Fibroblast of lung (primary cell): ENCODE results near the gene MYL3. TPM values are rescaled to one million over a fixed set of nuclear protein-coding genes. Genes with fewer than 3 reads are reported as not detected.
A peak's percentile ranks its signal among the peaks of the same experiment; 100 is the strongest.

Experiments used
- DNase-seq, 2 donors: peaks; one replicate each; pipeline versions ENCODE4 v3.0.0 to v3.0.0-alpha.2; 2010; ENCODE audit warnings: low read depth in 2 of 2
- H2AFZ ChIP-seq: 2 replicates; pipeline ENCODE4 v1.5.1; 2012; ENCODE audit warnings: low read length, control low read depth, inconsistent platforms
- H3K27ac ChIP-seq: 2 replicates; pipeline ENCODE4 v1.5.1; 2011; ENCODE audit warnings: low read length, control low read depth; ENCODE audit not compliant: insufficient read depth
- H3K27me3 ChIP-seq: 2 replicates; pipeline ENCODE4 v1.5.1; 2011; ENCODE audit warnings: mild to moderate bottlenecking, low read length; ENCODE audit not compliant: control insufficient read depth, insufficient read depth
- H3K36me3 ChIP-seq: 2 replicates; pipeline ENCODE4 v1.5.1; 2011; ENCODE audit warnings: low read length; ENCODE audit not compliant: control insufficient read depth, insufficient read depth
- H3K4me1 ChIP-seq: 2 replicates; pipeline ENCODE4 v1.5.1; 2011; ENCODE audit warnings: low read length; ENCODE audit not compliant: control insufficient read depth, insufficient read depth; ENCODE audit errors: extremely low read depth
- H3K4me2 ChIP-seq: 2 replicates; pipeline ENCODE4 v1.5.1; 2011; ENCODE audit warnings: low read length, control low read depth; ENCODE audit not compliant: insufficient read depth; ENCODE audit errors: extremely low read depth
- H3K4me3 ChIP-seq, 4 experiments: fragments of 200-600 bp in 1 of 4; sonication (generic) in 1 of 4; replicated peaks in 1 of 4; 2 replicates each; pipeline ENCODE4 v1.5.1; 2011 to 2016; ENCODE audit warnings: low read length in 4 of 4, low read depth in 3 of 4, mild to moderate bottlenecking in 3 of 4, control low read depth in 2 of 4, inconsistent platforms in 1 of 4, mixed read lengths in 1 of 4; ENCODE audit not compliant: insufficient read depth in 1 of 4; ENCODE audit errors: control extremely low read depth in 1 of 4
- H3K79me2 ChIP-seq: 2 replicates; pipeline ENCODE4 v1.5.1; 2012; ENCODE audit warnings: mild to moderate bottlenecking, low read length, inconsistent platforms; ENCODE audit not compliant: control insufficient read depth, insufficient read depth
- H3K9ac ChIP-seq: 2 replicates; pipeline ENCODE4 v1.5.1; 2011; ENCODE audit warnings: mild to moderate bottlenecking, low read length, control low read depth; ENCODE audit not compliant: insufficient read depth
- H3K9me3 ChIP-seq: 2 replicates; pipeline ENCODE4 v1.5.1; 2012; ENCODE audit warnings: low read depth, low read length; ENCODE audit not compliant: control insufficient read depth, insufficient read depth
- H4K20me1 ChIP-seq: 2 replicates; pipeline ENCODE4 v1.5.1; 2011; ENCODE audit warnings: low read length; ENCODE audit not compliant: control insufficient read depth, insufficient read depth; ENCODE audit errors: extremely low read depth
- EZH2 ChIP-seq: IDR thresholded peaks from 2 replicates; pipeline ENCODE4 v1.5.1; 2012; ENCODE audit warnings: low read length, control low read depth, mild to moderate bottlenecking; ENCODE audit errors: missing control alignments
- polyA plus RNA-seq, 2 donors: library from polyadenylated mRNA; depleted of rRNA in 1 of 2; stranded (reverse) in 1 of 2; unstranded in 1 of 2; fragments of >200 nt; gene quantifications; 2 replicates each; pipeline ENCODE4 v1.2.1, GENCODE V29; 2011 to 2012; ENCODE audit warnings: missing spikeins in 1 of 2
- total RNA-seq: library from RNA; depleted of rRNA; stranded (reverse); fragments of >200 nt; gene quantifications from 2 replicates; pipeline ENCODE4 v1.2.1, GENCODE V29; 2014
- TF ChIP-seq, protein P1 (sequence below), 2 donors: IDR thresholded peaks in 1 of 2; conservative IDR thresholded peaks in 1 of 2; 1 replicate in 1 of 2; 2 replicates in 1 of 2; pipeline ENCODE4 v1.5.1; 2011 to 2012; ENCODE audit warnings: low read length in 2 of 2, control low read depth in 1 of 2, inconsistent platforms in 1 of 2, low read depth in 1 of 2, mild to moderate bottlenecking in 1 of 2

MYL3 gene
- total and polyA plus RNA-seq, 2 donors (not counting 1 experiment from before 2014, with no cell fraction given) = 0.50 to 0.67 TPM

DNA sequence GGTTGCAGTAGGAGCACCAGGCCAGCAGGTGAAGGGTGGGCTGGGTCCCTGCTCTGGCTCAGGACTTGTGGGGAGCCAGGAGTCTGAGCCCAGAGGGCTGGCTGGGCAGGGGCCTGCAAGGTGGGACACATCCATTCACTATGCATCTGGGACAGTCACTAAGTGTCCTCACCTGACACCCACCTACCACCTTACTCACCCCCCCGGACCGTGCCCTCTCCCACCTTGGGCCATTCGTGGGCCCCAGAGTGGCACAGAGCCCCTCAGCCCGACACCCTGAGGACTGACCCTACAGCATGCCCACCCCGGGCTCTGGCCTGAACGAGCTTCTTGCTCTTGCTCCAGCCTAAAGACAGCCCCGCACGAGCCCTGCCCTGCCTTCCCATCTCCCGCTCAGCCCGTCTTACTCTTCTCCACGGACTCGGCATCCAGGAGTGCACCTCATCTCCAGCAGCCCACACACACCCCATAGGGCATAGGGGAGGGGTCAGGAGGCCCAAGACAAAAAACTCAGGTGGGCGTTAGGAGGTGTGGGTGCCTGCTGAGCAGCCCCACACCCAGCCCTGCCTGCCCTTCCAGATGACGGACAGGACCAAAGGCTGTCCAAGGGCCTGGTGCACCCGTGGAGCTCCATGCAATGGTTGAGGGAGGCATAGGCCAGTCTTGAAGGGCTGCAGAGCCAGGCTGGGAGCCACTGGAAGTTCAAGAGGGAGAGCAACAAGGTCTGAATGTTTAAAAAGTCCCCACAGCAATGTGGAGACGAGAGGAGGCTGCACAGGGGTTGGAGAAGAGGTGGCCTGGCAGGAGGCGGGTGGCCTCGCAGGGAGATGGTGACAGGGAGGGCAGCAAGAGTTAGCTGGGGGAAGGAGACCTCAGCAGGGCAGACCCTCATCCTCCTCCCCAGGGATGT is 41.3 kb upstream of the MYL3 start:
- no peak overlapping the region for H2AFZ ChIP-seq
- no peak overlapping the region for H3K27ac ChIP-seq
- no peaks in the 10 kb centered on the region for H3K9me3 ChIP-seq
- peaks cover 5% of the 10 kb centered on the region for H3K4me1 ChIP-seq
- H3K27me3 ChIP-seq = peaks cover 6% of the 10 kb centered on the region
- no peak overlapping the region for H3K9ac ChIP-seq
- no peak overlapping the region for H3K4me2 ChIP-seq
- DNase-seq = no peak
- TF ChIP-seq, protein P1, sequence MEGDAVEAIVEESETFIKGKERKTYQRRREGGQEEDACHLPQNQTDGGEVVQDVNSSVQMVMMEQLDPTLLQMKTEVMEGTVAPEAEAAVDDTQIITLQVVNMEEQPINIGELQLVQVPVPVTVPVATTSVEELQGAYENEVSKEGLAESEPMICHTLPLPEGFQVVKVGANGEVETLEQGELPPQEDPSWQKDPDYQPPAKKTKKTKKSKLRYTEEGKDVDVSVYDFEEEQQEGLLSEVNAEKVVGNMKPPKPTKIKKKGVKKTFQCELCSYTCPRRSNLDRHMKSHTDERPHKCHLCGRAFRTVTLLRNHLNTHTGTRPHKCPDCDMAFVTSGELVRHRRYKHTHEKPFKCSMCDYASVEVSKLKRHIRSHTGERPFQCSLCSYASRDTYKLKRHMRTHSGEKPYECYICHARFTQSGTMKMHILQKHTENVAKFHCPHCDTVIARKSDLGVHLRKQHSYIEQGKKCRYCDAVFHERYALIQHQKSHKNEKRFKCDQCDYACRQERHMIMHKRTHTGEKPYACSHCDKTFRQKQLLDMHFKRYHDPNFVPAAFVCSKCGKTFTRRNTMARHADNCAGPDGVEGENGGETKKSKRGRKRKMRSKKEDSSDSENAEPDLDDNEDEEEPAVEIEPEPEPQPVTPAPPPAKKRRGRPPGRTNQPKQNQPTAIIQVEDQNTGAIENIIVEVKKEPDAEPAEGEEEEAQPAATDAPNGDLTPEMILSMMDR (conservative IDR thresholded peaks at IDR 0.05 in 1 of 2, IDR thresholded peaks at IDR 0.05 in 1 of 2; ENCODE audit: low read depth in 1 of 2, low read length in 2 of 2) = no peak
- no peak for TF ChIP-seq EZH2
- no peaks in the 10 kb centered on the region for H3K79me2 ChIP-seq
- no peaks in the 10 kb centered on the region for H3K36me3 ChIP-seq
- no peak overlapping the region for H3K4me3 ChIP-seq
- no peaks in the 10 kb centered on the region for H4K20me1 ChIP-seq

DNA sequence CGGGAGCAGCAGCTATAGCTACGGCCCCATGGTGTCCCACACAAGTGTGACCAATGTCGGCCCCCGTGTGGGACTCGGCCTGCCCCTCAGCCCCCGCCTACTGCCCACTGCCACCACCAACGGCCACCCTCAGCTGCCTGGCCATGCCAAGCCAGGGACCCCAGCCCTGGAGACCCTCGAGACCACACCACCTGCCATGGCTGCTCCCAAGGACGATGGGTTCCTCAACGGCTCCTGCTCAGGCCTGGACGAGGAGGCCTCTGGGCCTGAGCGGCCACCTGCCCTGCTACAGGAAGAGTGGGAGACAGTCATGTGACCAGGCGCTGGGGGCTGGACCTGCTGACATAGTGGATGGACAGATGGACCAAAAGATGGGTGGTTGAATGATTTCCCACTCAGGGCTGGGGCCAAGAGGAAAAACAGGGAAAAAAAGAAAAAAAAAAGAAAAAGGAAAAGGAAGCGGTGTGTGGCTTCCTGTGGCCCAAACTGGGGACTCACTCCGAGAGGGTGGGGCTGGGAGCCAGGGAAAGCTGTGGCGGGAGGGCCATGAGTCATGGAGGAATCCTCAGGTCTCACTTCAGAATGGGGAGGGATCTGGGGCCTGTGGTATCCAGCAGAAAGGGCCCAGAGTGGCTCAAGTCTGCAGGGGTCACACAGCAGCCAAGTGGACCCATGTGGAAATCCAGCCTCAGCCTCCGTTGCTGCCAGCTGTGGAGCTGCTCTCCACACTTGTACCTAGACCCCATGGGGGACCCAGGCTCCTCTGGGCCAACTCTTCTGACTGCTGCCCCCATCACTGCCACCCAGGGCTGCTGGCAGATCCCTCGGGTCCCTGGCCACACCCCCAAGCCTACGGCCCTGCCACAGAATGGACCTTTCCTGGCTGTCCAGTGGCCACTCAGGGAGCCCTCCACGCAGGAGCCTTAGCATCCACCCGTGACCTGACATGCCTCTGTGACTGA is 40.4 kb upstream of the MYL3 start:
- no peaks in the 10 kb centered on the region for H4K20me1 ChIP-seq
- H3K4me3 ChIP-seq = no peak overlapping the region
- H3K9ac ChIP-seq = no peak overlapping the region
- no peaks in the 10 kb centered on the region for H3K79me2 ChIP-seq
- H3K27ac ChIP-seq = no peak overlapping the region
- peaks cover 6% of the 10 kb centered on the region for H3K27me3 ChIP-seq
- no peaks in the 10 kb centered on the region for H3K36me3 ChIP-seq
- H3K9me3 ChIP-seq = no peaks in the 10 kb centered on the region
- TF ChIP-seq, protein P1 (conservative IDR thresholded peaks at IDR 0.05 in 1 of 2, IDR thresholded peaks at IDR 0.05 in 1 of 2; ENCODE audit: low read depth in 1 of 2, low read length in 2 of 2) = no peak
- no peak for TF ChIP-seq EZH2
- H3K4me1 ChIP-seq = peaks cover 4% of the 10 kb centered on the region
- peak in 1 of 2 donors; percentile 63 for DNase-seq
- H3K4me2 ChIP-seq = no peak overlapping the region
- no peak overlapping the region for H2AFZ ChIP-seq

DNA sequence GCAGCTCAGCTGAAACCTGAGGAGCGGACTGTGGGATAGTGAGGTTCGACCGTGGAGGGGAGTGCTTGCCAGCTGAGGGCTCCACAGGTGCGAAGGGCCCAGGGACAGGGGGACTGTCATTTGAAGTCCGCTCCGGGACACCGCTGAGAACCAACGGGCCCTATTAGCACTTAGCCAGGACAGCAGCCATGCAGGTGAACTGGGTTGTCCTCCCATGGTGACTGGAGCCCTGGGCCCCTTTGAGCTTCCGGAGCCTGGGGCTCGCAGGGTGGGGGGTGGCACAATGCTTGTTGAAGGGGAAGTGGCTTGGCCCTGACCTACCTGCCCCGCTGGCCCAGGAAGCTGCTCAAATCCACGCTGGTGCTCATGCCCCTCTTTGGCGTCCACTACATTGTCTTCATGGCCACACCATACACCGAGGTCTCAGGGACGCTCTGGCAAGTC is 39.0 kb upstream of the MYL3 start:
- no peak for DNase-seq
- Histone ChIP-seq H3K4me3 (no peak overlapping the region), H3K9ac (no peak overlapping the region), H3K27me3 (peaks cover 6% of the 10 kb centered on the region), H3K4me1 (no peaks in the 10 kb centered on the region), H4K20me1 (no peaks in the 10 kb centered on the region), H3K79me2 (no peaks in the 10 kb centered on the region), H3K9me3 (no peaks in the 10 kb centered on the region), H3K36me3 (no peaks in the 10 kb centered on the region), H3K4me2 (no peak overlapping the region), H3K27ac (no peak overlapping the region), H2AFZ (no peak overlapping the region)
- TF ChIP-seq, protein P1 (conservative IDR thresholded peaks at IDR 0.05 in 1 of 2, IDR thresholded peaks at IDR 0.05 in 1 of 2; ENCODE audit: low read depth in 1 of 2, low read length in 2 of 2) = no peak
- TF ChIP-seq EZH2 = no peak
